Superior temporal gyrus (tissue), 1 donor: ENCODE measurements around the gene GRAMD1B.
"Not testable (repeated sequence)": the region's sequence is repeated elsewhere in the genome, so short reads cannot be mapped to it uniquely, and the experiment has no call there.

Experiments
- DNase-seq: peaks from one replicate; pipeline ENCODE4 v3.0.0-alpha.2; 2016; ENCODE audit errors: extremely low spot score

The GRAMD1B gene

DNA sequence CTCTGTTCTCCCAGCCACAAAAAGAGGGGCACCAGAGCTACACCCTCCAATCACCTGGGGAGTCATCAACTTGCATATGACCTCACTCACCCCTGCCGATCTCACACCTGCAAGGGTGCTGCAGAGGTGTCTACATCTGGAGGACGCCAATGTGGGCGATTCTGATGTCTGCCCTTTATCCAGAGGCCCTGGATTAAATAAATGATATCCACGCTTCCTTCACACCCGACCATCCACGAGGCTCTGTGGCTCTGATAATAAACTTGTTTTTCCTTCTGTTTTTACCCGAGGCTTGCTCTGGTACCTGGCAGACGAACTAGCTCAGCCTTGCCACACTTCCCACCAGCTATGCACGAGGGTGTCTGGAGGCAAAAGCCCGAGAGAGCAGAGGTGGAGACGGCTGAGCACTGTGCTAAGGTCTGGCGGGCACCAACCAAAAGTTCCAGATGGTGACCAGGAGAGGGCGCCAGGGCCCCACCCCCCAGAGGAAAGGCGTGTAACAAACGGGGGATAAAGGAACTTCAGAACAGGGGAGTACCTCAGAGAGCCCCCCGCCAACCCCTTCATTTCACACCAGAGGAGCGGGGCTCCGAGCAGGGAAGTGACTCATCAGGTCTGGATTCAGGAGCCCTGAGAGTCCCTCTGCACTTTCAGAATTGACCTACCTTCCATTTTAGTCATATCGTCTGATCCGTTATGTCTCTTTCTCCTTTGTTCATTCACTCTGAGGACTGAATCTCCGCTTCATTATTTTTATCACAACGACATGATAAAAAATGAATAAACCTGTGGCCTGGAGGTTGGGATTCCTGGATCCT lies 210.8 kb downstream of the GRAMD1B start:
- DNase-seq = no peak

DNA sequence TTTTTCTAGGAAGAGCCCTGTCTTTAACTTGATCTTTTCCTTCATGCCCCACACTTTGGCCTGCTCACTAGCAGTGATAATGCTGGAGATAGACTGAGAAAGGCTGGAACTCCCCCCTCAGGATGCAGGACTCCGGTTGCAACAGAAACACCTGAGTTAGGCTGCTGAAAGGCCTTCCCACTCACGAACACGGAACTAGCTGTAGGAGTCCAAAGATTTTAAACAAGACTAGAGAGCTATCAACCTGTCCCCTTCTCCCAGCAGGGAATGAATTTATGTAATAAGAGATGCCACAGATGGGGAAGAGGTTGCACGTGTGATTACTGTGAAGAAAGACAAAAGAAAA lies 211.4 kb downstream of the GRAMD1B start:
- DNase-seq = no peak

DNA sequence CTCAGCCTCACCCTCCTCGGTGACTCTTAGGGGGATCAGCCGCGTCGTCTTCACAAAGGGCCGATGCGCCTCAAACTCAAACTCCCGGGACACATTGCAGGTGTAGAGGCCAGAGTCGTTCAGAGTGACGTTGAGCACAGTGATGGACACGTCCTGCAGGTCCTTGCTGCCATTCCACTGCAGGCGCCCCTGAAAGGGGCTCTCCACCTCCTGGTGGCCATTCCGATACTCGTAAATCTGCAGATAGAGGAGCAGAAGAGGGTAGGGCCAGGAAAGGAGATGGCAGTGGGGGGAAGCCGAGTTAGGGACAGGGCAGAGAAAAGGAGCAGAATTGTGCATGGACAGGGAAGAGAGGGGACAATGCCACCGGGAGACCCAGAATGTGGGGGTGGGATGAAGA lies 212.4 kb downstream of the GRAMD1B start:
- DNase-seq = no peak

DNA sequence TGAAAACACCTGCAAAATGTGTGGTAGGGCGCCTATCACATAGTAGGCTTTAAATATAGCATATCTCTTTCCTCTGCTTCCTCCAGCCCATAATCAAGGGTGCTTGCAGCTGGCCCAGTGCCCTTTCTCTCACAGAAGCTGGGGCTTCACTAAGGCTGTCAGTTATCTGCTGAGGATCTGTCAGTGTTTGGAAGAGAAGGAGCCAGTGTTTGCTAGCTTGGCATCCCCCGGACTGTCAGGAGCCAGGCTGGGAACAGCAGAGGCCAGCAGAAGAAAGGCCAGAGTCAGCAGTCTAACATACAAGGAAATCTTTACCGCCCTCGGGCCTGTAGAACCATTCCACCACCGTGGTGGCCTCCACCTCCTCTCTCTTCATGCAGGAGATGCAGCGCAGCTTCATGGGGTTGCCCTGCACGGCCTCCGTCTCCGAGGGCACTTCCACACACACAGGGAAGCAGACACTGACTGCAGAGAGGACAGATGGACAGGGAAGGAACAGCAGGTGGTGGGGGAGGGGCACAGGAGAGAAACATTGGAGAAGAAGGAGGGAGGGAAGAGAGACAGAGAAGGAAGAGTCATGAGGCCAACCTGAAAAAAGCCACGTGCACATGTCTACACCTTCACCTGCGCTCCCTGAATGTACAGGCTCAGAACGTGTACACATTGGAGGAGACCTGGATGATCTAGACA lies 215.4 kb downstream of the GRAMD1B start:
- no peak for DNase-seq

DNA sequence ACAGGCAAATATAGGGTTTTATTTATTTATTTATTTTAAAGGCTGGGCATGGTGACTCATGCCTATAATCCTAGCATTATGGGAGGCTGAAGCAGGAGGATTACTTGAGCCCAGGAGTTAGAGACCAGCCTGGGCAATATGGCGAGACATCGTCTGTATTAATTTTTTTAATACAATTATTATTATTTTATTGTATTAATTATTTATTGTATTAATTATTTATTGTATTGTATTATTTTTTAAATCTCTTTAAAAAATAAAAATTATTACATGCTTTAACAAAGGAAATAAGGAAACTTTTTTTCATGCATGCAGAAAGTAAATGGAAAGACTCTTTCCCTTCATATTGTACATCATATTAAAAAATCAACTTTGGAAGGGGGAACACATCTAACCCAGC lies 220.8 kb downstream of the GRAMD1B start:
- DNase-seq = no peak

DNA sequence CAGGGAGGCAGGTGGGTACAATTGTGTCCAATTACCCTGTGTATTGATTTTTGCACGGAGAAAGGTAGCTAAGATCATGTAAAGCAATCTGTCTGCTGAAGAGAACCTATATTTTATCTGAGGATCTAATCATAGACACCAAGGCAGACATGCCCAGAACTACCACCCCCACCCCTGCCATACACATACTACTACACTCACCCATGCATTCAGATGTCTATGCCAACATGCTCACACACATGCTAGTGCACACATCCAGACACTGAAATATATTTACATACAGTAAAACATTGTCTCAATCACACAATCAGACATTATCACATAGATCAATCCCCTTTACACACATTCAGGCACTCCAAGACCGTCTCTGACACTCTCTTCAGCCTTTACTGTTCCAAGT lies 222.5 kb downstream of the GRAMD1B start:
- DNase-seq = no peak

DNA sequence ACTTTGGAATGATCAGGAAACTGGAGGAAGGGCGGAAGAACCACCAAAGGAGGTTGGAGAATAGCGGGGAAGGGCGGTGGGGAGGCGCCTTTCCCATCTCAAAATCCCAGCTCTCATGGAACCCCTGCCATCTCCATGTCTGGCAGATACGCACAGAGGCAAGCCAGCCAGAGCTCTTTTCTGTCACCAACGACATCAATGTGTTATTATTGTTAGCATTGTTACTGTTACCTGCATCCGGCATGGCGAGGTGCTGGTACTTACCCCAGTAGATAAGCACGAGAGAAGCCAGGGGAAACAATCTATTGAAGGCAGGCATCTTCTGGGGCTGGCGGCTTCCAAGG lies 223.4 kb downstream of the GRAMD1B start:
- no peak for DNase-seq

DNA sequence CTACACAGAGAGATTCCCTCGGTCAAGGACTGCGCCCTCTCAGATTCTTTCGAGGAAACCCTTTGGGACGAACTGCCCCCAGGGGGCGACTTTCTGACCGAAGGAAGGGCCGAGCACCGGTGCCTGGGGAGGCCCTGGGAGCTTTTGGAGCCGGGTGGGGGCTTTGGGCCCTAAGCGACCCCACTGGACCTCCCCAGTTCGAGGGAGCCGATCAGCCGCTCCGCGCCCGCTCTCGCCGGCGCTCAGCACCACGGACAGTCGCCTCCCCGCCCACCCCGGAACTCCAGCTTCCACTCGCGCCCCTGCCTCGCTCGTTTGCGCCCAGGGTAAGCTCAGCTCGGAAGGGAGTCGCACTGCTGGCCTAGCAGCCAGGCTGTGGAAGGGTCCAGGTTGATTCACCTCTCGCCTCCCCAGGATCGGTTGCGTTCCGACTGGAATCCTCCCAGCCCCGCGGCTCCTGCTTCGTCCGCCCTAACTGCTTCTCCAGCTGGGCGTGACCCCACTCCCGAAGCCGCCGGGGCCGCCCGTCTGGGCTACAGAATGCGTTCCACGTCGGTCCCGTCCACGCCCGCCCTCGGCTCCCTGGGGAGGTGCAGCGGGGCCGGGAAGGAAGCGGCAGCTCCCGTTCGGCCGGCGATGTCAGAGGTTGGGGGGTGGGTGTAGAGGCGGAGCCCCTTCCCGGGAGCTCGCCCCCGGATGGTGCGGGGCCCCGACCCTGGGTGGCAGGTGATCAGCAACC lies 223.9 kb downstream of the GRAMD1B start:
- DNase-seq = no peak

DNA sequence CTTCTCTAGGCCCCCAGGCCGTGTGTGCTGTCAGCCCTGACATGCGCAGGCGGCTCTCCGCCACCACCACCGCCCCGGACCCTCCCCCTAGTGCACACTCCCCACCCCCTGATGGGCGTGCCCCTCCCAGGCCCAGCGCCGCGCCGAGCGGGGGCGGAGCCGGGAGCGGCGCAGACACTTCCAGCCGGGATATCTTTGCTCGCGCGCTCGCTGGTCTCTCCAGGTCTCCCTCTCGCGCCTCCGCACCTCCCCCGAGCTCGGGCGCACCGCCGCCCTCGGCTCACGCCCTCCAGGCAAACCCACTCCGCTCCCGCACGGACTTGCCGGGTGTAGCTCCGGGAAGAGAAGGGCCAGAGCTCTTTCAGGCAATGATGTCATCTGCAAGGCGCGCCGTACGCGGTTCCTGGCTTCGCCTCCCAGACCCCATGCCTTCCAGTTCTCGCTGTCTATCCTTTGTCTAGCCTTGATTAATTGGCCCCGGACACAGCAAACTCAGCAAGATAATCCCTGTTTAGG lies 224.6 kb downstream of the GRAMD1B start, which contains the start of gene SCN3B:
Gene SCN3B (minus strand): TSS at position 59 of the 516 bp plus-strand sequence. CDS start 823 bp downstream, outside the sequence.
- no peak for DNase-seq

DNA sequence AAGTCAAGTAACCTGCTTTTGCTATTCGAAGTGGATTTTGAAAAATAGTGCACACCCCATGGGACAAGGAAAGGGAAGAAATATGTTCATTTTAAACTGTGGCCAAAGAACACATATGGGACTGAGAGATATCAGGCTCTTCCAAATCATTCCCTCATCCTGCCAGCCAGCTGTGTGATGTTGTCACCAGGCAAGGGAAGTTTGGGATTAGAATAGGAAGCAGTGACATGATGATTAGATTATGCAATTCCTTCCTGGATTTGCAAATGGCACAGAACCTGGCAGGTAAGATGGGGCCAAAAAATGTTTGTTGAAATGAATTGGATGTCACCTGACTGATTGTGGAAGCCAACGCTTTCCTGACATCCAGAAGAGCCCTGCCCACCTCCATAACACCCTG lies 229.2 kb downstream of the GRAMD1B start:
- no peak for DNase-seq

DNA sequence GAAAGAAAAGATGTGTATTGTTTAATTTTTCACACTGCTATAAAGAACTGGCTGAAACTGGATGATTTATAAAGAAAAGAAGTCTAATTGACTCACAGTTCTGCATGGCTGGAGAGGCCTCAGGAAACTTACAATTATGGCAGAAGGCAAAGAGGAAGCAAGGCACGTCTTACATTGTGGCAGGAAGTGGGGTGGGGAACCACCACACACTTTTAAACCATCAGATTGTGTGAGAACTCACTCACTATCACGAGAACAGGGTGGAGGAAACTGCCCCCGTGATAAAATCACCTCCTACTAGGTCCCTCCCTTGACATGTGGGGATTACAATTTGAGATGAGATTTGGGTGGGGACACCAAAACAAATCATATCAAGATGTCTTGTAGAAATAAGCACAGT lies 229.9 kb downstream of the GRAMD1B start:
- not testable (repeated sequence) for DNase-seq

DNA sequence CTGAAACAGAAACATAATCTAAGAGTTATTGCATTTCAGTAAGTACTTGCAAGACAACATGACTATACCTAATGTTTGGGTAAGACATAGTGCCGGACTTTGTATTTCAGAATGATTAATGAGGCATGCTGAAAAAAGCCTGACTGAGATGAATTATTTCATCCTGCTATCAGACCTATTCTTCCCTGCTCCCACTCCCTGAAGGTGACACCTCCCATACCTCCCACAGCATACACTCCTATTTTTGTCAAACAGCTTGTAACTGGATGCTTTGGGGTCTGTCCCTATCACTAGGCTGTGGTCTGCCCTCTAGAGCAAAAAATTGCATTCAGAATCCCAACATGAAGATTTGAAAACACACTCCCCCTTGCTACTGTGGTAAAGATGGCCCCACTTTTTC lies 235.2 kb downstream of the GRAMD1B start:
- DNase-seq = no peak

DNA sequence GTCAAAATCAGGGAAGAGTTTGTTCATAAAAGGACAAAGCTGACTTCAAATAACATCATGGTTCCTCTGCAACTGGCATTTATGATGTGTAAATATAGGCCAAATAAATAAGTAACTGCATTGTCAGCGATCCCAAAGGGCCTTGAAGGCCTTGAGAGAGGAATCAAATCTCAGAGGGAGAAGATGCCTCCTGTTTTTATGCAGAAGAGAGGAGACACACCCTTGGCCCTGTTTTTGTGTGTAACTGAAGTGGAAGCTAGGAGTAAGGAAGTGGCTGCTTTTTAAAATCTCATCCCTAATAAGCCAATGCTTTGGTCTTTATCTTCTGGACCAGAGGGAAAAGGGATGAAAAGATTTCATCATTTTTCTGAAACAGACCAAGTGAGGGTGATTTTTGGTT lies 240.0 kb downstream of the GRAMD1B start:
- DNase-seq = no peak

DNA sequence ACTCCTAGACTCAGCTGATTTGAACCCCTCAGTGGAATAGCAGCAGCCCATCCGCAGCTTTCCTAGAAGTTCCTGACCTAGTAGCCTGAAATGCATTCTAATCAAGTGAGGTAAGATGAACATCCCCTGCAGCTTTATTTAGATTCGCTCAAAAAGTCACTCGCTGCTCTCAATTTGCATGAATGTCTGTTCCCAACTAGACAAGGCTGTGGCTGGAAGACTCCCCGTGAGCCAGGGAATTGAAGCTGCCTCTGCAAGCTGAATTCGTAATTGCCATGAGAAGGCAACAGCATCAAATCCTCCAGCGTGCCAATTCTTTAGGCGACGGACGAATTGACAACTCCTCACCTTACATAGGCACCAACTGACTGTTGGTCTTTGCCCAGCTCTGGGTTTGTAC lies 241.5 kb downstream of the GRAMD1B start:
- peak; percentile 38 for DNase-seq

DNA sequence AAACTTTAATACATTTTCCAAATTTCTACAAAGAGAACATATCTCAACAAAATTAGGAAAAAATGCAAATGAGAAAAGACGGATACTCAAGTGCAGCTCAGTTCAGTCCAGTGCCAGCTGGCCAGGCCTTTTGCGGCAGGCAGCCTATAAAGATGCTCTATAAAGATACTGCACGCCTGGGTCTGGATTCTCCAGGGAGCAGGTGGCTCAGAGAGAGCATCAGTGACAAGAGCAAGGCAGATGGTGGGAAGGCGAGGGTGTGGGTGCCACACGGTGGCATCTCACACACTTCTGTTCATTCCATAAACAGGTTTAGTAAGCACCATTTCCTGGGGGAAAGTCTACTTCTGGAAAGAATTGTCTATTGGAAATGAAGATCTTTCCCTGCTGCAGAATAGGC lies 242.5 kb downstream of the GRAMD1B start:
- DNase-seq = peak; percentile 25

DNA sequence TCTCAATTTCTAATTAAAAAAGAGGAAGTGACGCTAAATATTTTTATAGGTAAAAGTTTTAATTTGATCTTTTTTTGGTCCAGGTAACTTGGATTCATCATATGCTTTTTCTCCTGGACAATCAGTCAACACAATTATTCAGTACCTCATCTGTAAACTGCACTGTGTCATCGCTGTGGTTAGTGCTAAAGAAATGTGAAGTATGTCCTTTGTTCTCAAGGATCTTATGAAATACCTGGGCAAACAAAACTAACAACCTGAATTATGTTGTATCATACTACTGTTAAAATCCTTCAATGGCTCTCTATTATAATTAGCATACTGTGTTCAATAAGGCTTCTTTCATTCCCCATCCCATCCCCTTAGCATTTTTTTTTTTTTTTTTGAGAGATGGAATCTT lies 244.2 kb downstream of the GRAMD1B start:
- DNase-seq = no peak
